Subcutaneous adipose tissue (tissue), 4 donors: Measurements from ENCODE around the gene SEC24A. TPM values are rescaled to one million over a fixed set of nuclear protein-coding genes. Genes with fewer than 3 reads are reported as not detected.

Source experiments
- CTCF ChIP-seq: fragments of 450-650 bp; IDR thresholded peaks from one replicate; pipeline ENCODE4 v1.5.1; 2016; ENCODE audit warnings: low read depth, mild to moderate bottlenecking, control low read depth, antibody characterized with exemption, moderate library complexity
- total RNA-seq, 4 donors: library from RNA; depleted of rRNA; stranded (reverse); fragments of >200 nt; gene quantifications; one replicate each; pipeline ENCODE4 v1.1.0, GENCODE V29; 2016

The SEC24A gene
- total RNA-seq, 4 donors from 2014 or later, result 19.2 to 38.5 (median 26.4) TPM

- no peak for TF ChIP-seq CTCF
Measured at GRCh38 chr5:134637116-134637721, 11.4 kb upstream of the SEC24A start.

- no peak for TF ChIP-seq CTCF
Measured at GRCh38 chr5:134638760-134639201, 9.8 kb upstream of the SEC24A start.

GRCh38 chr5:134642931-134643530 is 5.6 kb upstream of the SEC24A start:
- TF ChIP-seq CTCF, result no peak

- TF ChIP-seq CTCF, result no peak
Measured at GRCh38 chr5:134647750-134648424, 698 bp upstream of the SEC24A start.

GRCh38 chr5:134649163-134649835 is 714 bp downstream of the SEC24A start:
- no peak for TF ChIP-seq CTCF

GRCh38 chr5:134651531-134651930 is 2.9 kb downstream of the SEC24A start:
- no peak for TF ChIP-seq CTCF

GRCh38 chr5:134656690-134657089 is 8.1 kb downstream of the SEC24A start:
- TF ChIP-seq CTCF, result no peak
